GM19438 (cell line): ENCODE measurements around the gene TCF21.

Experiments
- ATAC-seq: cut with Tn5 transposase; IDR thresholded peaks from one replicate; pipeline ENCODE4 v1.9.1; 2021; ENCODE audit warnings: low read depth; ENCODE audit not compliant: unreplicated experiment

TCF21 gene

GRCh38 chr6:133889557-133890403 is 867 bp downstream of the TCF21 start:
- ATAC-seq: no peak

DNA sequence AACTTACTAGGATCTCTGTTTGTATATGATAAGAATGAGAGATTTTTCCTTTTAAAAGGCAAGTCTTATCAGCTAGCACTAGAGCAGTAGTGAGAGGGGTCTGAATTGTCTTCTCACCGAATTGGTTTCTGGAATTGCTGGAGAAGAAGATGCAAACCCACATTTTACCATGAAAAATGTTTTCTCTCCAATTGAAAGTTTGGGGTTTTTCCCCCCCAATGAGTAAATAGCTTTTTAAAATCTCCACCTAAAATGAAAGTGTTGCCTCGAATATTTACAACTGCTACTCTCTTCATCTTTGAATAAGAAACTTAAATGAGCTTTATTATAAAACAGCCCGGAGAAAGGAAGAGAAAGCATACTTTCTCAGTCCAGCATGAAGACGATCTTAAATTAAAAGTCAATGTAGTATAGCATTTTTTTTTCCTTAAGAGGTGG is 1.8 kb downstream of the TCF21 start:
- ATAC-seq: no peak

DNA sequence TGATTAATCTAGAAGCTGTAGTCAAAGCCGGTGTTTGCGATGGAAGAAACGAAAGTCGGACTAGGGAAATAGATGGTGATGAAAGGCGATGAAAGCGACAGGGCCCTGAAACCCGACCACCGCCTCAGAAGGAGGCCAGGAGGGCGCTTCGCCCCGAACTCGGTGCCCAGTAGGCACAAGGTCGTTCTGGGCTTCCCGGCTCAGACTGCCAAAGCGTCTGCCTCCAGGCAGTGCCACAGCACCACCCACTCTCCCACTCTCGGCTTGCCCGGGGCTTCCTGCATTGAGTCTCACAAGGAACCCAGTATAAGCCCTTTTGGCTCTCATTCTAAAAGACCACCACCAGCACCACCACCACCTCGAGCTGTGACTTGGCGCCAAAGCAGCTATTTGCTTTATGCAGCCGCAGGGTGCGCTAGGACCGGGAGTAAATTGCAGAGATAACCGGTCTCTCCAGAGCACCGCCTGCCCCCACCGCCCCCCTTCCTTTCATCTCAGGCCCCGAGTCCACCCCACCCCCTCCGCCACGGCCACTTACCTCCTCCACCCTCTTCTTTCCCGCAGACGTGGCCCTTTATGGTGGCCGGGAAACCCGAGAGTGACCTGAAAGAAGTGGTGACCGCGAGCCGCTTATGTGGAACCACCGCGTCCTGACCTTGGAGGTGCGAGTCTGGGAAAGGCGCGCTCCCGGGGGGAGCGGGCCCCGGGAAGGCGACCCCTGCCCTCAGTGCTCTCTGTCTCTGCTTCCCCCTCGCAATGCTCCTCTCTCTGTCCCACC is 2.4 kb downstream of the TCF21 start:
- ATAC-seq: no peak

DNA sequence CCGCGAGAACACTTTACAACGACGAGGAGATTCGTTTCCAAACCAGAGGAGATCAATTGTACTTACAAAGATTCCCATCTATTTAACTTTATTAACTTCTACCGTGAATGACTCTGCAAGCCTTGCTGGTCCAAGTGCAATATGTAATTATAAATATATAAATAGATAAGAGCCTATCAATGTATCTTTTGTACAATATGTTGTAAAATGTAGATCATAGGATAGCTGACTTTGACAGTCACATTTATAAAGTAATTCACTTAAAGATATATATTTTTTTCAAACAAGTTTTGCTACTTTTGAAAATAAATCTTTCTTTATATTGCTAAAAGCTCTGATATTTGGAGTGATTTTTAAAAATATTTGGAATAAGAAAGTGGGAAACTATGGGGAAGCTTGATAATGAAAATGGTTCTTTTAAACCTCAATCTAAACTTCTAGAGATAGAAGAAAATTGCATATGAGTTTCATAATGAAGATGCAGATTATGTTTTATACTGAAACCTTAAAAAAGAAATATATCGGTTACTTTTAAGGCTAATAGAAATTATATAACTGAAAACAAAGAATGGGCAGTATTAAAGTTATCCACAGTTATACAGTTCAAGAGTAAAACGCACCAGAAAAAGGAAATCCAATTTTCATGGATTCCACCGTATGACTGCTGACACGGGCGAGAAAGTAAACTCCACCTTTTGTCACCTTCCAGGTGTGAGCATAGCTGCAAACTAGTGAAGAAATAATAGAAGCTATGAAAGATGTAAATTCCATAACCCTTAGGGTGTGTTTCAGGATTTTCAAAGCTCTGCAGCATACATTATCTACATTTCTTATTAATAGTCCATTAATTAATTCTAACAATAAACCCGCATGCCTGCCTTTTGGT is 3.3 kb downstream of the TCF21 start:
- no peak for ATAC-seq

DNA sequence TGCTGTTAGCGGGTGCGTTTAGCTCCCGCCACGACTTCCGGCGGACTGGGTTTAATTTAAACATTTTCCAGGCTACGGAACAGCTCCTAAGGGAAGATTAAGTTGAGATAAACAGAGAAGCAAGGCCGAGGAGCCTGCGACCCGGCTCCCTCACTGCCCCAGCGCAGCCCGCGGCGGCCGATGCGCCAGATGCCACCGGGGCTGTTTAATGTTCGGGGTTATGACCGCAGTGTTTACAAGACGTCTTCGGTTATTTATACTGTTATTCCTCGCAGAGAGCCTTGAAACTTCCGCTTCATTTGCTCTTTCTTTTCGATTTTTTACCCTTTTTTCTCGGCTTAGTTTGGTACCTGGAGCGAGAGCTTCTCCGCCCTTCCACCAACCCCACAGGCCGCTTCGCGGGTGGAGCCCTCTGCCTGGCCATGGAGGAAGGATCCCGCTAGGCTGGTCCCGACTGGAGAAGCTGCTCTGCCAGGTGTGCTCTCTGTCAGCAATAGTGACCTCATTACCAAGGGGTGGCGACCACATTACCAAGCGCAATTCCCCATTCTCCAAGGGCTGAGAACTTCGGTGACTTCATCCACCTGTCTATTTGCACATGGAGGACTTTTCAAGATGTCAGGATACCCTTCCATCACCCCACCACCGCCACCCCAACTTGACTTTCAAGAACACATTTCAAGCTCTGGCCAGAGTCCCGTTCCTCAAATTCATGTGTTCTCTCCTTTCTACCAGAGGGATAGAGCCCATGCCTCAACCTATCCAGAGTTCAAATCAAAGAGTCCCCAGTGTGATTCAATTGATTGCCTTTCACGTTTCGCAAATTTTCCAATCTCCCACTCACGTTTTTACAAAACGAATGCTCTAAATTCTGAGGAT is 4.1 kb downstream of the TCF21 start:
- ATAC-seq: no peak

- no peak for ATAC-seq
Observed at GRCh38 chr6:133893946-133894345, 5.0 kb downstream of the TCF21 start.

DNA sequence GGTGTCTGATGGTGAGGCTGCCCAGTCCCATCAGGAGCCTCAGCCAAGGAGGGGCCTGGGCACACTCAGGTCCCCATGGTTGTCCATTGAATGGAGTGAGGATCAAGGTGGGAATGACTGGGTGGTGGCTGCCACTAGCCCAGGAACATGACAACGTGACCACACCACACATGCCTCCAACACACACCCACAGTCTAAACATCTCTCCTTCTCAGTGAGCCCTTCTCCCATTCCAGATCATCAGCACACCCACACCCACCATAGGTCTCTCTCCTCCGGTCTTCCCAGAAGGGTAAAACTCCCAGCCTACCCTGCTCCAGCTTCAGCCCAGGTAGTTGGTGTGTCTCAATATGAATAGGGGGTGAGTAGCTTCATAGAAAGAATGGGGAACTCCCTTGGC is 5.5 kb downstream of the TCF21 start:
- ATAC-seq: no peak

- ATAC-seq: no peak
Observed at GRCh38 chr6:133894795-133895358, 6.0 kb downstream of the TCF21 start.

DNA sequence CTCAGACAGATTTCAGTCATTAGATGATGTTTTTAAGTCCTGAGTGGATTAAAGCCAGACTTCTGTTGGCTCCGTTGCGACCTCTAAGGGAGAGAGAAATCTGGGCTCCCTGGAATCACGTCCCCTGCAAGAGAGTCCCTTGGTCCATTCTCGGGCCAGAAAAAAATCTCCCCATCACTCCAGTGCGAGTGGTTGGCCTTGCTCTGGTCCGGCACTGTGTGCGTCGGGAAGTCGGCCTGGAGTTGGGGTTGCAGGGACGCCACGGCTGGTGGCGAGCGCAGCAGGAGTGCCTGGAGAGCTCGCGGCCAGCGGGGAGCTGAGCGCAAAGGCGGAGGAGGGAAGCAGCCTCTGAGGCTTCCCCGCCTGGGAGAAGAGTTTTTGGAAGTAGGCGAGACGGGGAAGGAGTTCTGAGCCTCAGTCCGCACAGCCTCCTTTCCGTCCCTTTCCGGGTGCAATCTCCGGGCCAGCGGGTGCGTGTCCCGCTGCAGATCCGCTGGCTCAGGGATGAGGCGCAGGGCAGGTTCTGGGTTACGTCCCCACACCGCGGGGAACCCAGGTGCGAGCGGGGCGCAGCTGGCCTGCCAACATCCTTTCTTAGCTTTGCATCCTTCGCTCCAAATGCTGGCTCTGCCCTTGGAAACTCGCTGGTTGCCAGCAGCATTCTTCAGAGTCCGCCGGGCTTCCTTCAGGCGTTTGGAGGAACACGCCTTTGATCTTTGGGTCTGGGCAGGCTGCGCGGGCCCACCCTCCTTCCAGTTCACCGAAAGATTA is 6.8 kb downstream of the TCF21 start:
- ATAC-seq: no peak

DNA sequence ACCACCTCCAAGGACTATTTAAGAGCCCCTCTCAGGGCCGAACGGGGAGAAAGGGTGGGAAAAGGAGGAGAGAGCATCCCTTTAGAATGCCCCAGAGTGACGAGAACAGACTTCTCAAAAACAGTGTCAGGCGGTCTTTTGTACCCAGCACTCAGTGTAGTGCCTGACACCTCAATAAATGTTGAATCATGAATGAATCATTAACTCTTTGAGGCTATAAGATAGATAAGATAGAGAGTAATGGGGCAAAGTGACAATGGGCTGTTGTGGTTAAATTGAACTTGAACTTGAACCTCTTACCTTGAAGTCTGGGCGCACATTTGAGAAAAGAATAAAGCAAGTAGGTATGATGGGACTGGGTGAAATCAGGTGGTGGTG is 7.4 kb downstream of the TCF21 start:
- no peak for ATAC-seq

DNA sequence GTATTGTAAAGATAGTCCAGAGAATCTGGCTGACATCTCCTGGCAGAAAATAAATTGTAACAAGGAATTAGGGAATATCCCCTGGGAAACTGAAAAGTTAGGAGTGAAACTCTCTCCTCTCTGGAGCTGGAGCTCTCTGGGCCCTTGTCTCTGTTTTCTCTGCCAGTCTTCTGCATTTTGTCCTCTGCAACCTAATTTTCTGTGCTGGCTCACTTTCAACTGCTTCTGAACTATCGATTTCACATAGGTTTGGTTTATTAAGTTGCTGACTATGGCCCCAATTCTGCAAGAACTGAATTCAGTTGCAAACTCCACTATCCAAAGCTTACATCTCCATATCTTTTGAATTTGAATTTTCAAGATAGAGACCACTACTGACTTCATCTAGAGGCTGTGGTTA is 9.3 kb downstream of the TCF21 start:
- no peak for ATAC-seq

DNA sequence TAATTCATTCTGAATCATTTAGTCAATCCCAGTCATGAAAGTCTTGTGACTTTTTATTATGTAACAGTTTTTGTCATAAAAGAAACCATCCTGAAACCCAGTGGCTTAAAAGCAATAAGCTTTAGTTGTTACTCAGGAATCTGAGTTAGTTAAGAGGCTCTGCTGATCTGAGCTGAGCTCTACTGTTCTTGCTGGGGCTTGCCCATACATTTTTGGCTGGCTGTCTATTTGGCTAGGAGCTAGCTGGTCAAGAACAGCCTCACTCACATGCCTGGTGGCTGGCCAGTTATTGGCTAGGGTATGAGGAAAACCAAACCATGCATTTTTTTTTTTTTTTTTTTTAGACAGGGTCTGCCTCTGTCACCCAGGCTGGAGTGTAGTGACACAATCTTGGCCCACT is 10.6 kb downstream of the TCF21 start:
- ATAC-seq: no peak

DNA sequence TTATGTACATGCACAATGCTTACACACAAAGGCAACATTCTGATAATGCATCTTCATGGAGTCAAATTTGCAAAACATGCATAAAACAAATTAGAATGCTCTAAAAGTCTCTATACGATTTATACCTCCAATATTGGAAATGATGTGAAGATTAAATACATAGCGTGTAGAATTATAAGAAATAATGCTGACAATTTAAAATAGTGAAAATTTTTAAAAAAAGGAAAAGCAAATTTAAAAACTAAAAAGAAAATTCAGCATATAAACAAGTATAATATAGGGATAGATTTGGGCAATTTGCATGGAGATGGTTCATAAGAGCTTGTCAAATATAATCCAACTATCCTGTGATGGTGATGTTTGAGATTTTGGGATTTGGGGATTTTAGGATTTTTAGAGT is 14.9 kb downstream of the TCF21 start:
- ATAC-seq: no peak

DNA sequence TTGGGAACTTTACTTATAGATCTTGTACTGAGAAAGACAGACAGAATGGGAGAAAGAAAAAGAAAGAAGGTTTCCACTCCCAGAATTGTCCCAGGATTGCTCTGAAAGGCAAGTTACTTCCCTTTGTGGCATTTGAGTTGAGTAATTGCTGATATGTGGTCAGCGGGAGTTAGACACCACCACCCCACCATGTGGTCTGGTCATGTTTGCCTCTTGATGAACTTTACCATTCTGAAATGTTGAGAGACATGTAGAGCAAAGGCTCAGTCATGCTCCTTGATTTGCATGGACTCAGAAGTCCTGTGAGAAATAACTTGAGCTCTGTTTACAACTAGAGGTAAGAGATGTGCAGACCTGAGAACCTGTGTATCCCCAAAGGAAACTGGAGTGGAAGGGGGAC is 17.1 kb downstream of the TCF21 start:
- no peak for ATAC-seq

GRCh38 chr6:133916650-133917151 is 27.8 kb downstream of the TCF21 start:
- no peak for ATAC-seq

- no peak for ATAC-seq
Observed at GRCh38 chr6:133917781-133918180, 28.9 kb downstream of the TCF21 start.

GRCh38 chr6:133918208-133918930 is 29.5 kb downstream of the TCF21 start:
- ATAC-seq: no peak

DNA sequence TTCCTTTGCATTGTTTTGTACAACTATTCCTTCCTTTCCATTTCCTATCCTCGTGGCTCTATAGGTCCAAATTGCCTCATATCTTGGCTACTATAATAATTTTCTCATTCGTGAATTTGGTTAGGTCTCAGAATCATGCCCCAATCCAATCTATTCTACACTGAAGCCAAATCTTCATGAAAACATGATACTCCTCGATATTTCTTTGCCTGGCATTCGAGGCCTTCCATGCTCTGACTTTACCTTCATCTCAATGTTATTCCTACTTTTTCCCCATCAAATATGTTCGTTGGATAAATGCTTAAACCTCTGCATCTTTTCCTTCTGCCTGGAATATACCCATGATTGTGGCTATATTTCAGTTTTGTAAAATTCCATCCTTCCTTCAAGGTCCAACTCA is 30.4 kb downstream of the TCF21 start:
- no peak for ATAC-seq
